Measurements from ENCODE around the gene SLC26A5.

The SLC26A5 gene

GRCh38 chr7:103373866-103374643, 72.0 kb downstream of the SLC26A5 start:
- no peak for DNase-seq (ENCODE audit: low read depth)
- H3K4me3 ChIP-seq (ENCODE audit: low read length) = no peak overlapping the region
- no peak for TF ChIP-seq CTCF (IDR thresholded peaks at IDR 0.05; ENCODE audit: insufficient read depth, low read depth, low read length, missing control alignments)

- DNase-seq (ENCODE audit: low read depth) = no peak
- no peak for TF ChIP-seq CTCF (IDR thresholded peaks at IDR 0.05; ENCODE audit: insufficient read depth, low read depth, low read length, missing control alignments)
- H3K4me3 ChIP-seq (ENCODE audit: low read length) = no peak overlapping the region
These were observed 76.6 kb downstream of the SLC26A5 start for GRCh38 chr7:103369432-103369831.

- H3K4me3 ChIP-seq (ENCODE audit: low read length) = no peak overlapping the region
- no peak for DNase-seq (ENCODE audit: low read depth)
- TF ChIP-seq CTCF (IDR thresholded peaks at IDR 0.05; ENCODE audit: insufficient read depth, low read depth, low read length, missing control alignments) = no peak
These were observed 96.2 kb downstream of the SLC26A5 start for GRCh38 chr7:103349805-103350204.

- peak overlapping the region; percentile 84 for H3K4me3 ChIP-seq (ENCODE audit: low read length)
- no peak for DNase-seq (ENCODE audit: low read depth)
- TF ChIP-seq CTCF (IDR thresholded peaks at IDR 0.05; ENCODE audit: insufficient read depth, low read depth, low read length, missing control alignments) = no peak
These were observed 97.0 kb downstream of the SLC26A5 start for GRCh38 chr7:103348959-103349358.

- TF ChIP-seq CTCF (IDR thresholded peaks at IDR 0.05; ENCODE audit: insufficient read depth, low read depth, low read length, missing control alignments) = no peak
- H3K4me3 ChIP-seq (ENCODE audit: low read length) = peak overlapping the region; percentile 84
- DNase-seq (ENCODE audit: low read depth) = no peak
These were observed 97.6 kb downstream of the SLC26A5 start for GRCh38 chr7:103348452-103348851.

GRCh38 chr7:103347507-103348267, 98.3 kb downstream of the SLC26A5 start, which contains the start of gene PSMC2:
Gene PSMC2 (plus strand): TSS chr7:103347643. CDS start chr7:103347712, 69 bp downstream.
- peak within 1 kb of the TSS; percentile 84 for H3K4me3 ChIP-seq (ENCODE audit: low read length)
- TF ChIP-seq CTCF (IDR thresholded peaks at IDR 0.05; ENCODE audit: insufficient read depth, low read depth, low read length, missing control alignments) = no peak
- DNase-seq (ENCODE audit: low read depth) = peak; percentile 90
